Measurements from ENCODE around the gene CDH2.

CDH2 gene

DNA sequence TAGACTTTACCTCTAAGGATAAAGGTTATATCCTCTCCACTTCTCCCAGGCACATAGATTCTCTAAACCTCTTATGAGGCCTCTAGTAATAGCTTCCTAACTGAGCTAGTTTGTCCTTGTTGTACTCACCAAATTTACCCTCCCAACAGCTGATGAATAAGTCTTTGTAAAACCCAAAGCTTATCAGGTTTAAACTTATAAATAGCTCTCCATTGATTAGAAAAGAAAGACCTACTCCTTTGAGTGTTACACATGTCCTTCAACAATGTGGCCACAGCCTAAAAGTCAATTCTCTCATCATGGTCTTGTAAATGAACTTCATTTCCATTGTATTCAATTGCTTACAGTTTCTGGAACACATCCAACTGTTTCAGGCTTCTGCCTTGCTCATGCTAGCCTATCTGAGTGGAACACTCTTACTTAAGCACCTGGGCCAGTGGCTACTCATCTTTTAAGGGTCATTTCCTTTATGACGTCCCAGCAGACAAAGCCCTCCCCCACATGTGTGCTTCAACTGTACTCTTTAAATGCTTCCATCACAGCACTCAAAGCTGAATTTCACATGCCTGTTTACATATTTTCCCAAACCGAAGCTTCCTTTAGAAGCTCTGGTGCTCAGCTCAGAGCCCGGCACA, 131.6 kb downstream of the CDH2 start:
- DNase-seq (ENCODE audit: low read depth in 2 of 2), result no peak

DNA sequence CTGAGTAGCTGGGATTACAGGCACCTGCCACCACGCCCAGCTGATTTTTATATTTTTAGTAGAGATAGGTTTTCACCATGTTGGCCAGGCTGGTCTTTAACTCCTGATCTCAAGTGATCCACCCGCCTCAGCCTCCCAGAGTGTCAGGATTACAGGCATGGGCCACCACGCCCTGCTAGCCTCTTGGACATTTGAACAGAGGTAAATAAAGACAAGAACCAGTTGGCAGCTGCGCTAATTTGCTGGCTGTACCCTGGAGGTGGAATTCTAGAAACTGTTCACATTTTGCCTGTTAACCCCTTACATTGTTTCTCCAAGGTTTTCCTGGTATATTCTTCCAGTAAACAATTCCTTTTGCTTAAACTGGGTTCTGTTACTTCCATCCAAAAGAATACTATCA, 132.9 kb downstream of the CDH2 start:
- no peak for DNase-seq (ENCODE audit: low read depth in 2 of 2)

DNA sequence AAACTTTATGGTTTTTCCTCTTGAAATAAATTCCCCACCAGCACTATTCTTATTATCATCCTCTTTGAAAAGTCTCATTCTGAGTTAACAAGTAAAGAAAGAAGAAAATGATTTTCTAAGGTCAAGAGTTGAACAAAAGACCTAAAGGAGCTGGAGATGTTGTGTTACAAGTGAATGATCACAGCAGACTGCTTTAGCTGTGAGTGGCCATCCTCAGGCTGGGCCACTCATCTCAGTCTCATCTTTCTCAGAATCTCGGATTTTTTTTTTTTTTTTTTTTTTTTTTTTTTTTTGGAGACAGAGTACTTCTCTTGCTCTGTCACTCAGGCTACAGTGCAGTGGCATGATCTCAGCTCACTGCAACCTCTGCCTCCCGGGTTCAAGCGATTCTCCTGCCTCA, 133.3 kb downstream of the CDH2 start:
- DNase-seq (ENCODE audit: low read depth in 2 of 2), result no peak

DNA sequence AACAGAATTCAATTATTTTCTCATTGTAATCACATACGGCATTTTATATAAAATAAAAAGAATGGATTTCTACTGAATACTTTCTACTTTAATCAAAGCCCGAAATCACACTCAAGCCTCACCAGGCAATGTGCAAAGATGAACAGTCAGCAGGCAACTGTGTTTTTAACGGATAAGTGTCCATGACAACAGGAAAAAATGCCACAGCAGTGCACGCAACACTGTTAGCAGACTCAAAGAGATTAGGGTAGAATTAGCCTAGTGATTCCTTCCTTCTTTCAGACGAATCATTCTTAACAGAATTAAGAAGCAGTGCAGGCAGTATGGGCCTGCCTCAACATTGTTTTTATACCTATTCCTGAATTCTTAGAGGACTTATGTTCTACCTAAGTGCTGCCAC, 135.6 kb downstream of the CDH2 start:
- no peak for DNase-seq (ENCODE audit: low read depth in 2 of 2)

DNA sequence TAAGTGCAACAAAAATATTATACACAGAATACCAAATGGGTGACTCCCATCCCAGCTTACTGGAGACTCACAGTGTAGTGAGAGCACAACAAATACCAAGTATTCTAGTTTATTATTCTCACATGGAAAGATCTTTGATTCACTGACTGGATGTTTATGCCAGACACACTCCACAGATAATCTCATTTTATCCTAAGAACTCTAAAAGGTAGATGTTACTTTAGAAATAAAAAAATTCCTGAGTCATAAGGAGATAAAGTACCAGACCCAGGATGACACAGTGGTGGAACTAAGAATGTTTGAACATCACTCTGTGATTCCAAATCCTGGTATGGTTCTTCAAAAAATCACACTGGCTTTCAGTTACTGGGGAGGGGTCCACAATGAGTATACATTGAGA, 136.2 kb downstream of the CDH2 start:
- no peak for DNase-seq (ENCODE audit: low read depth in 2 of 2)

DNA sequence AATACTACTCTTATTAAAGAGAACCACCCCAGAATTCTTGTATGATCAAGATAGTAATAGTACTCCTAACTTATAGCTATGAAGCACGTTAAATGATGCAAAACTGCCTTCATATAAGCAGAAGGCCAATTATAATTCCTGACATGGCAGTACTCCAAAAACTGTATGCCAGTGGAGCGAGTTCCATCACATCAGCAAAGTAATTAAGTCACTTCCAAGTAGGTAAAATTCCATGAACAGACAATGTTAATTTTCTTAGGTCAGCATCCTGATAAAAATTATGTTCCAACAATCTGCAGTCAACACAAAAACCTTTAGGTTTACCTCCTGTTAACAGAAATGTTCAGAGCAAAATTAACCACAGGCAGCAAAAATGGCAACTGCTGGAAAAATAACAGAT, 136.7 kb downstream of the CDH2 start:
- no peak for DNase-seq (ENCODE audit: low read depth in 2 of 2)

DNA sequence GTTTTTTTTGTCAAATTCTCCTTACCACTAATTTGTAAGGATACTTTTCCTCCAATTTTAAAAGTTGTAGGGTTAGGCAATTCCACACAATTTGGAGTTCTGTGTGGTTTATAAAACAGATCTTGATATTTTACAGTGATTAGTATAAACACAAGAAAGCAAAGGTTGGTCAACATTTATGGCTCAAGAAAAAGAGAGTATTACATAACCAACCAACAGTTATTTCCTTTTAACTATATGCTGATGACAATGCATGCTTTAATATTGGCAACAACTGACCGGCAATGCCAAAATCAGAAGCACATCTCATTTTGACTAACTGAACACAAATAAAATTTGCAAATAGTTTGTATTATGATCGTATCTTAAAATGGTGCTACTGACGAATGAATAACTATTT, 137.2 kb downstream of the CDH2 start:
- DNase-seq (ENCODE audit: low read depth in 2 of 2), result no peak

DNA sequence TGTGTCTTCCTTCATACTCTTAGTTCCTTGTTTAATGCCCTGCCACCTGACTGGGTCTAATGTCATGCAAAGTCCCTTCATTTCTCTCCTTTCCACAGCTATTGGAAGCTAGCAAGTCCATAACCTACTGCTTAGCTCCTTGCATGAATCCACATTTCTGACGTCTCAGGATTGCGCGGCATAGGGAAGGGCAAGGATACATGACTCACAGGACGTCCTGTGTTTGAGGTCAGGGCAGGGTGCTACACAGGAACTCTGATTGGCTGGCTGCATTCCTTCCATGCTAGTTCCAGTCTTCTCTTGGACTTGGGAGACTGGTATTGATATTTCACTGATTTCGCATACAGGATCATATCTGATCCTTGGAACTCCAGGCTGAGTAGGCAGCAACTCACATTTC, 137.9 kb downstream of the CDH2 start:
- no peak for DNase-seq (ENCODE audit: low read depth in 2 of 2)

DNA sequence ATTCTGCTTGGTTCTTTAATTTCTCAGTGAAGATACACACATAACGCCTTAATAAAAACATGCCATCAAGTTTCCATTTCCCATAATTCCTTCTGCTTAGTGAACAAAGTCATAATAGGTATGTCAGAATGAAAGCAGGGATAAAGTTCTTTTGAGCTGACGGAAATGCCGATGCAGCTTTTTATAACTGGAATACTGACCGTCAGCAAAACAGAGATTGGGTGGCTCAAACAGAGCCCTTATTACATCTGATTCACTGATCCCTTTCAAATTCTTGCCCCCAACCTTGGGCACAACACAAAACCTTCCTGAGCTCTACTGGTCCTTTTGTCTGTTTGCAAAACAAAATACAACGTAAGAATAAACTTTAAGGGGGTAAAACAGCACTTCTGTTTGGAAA, 140.4 kb downstream of the CDH2 start:
- no peak for DNase-seq (ENCODE audit: low read depth in 2 of 2)

DNA sequence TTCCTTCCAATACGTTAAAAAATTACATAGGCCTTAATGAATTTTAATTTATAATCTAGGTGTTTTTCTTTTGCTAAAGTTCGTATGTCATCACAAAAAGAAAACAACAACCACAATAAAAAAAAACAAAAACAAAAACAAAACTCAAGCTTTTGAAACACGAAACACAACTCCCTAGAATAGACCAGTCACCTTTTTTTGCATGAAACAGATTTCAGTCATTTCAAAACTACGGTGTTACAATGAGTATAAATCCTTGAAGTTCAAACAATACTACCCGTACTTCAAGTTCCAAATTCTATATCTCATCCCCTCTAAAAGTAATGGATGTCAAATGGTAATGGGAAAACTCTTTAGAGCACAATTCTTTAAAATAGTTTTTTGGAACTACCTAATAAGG, 142.4 kb downstream of the CDH2 start:
- DNase-seq (ENCODE audit: low read depth in 2 of 2), result no peak

DNA sequence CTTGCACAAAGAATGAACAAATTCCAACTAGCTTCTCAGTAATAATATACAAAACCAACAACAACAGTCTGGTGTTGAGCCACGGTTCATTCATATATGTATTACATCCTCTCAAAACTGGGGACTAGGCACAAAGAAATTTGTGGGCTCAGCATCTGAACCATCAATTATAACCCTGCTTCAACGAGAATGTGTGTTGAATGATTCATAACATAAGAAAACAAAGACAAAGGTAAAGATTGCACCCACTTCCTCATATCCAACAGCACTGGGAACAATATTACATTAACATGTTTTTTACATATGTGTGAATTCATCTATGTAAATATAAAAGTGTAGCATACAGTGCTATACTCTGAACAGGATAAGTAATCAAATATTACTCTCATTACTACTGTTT, 144.8 kb downstream of the CDH2 start:
- no peak for DNase-seq (ENCODE audit: low read depth in 2 of 2)

DNA sequence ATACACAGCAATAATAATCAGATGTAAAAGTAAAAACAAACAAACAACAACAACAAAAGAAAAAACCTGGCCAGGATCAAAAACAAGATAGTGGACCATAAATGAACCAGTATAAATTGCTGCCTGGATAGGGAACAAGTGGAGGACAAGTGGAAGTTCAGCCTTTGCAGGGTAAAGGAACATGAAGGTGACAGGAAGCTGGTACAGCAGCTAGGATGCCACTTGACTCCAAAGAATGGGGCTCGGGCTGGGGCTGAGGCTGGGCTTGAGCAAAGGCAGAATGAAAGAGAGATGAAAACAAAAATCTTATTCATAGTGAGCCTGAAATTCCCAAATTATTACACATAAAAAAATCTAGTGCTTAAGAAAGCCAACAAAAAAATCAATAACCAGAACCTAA, 146.5 kb downstream of the CDH2 start:
- DNase-seq (ENCODE audit: low read depth in 2 of 2), result no peak

DNA sequence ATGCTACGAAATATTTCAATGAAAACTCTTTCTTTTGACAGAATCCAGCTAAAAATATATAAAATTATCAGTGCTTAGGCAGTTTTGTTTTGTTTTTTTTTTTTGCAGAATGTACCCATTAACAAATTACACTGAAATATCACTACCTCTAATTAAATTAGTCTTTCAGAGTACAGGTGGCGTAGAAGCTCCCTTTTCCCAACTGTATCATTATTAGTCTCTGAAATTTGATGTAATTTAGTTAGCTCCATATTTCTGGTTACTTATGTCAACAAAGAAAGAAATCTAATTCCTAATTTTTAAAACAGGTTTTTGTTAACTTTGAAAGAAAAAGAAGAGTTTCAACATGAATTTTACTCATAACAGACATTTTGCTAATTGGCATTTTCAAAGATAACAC, 149.2 kb downstream of the CDH2 start:
- no peak for DNase-seq (ENCODE audit: low read depth in 2 of 2)

DNA sequence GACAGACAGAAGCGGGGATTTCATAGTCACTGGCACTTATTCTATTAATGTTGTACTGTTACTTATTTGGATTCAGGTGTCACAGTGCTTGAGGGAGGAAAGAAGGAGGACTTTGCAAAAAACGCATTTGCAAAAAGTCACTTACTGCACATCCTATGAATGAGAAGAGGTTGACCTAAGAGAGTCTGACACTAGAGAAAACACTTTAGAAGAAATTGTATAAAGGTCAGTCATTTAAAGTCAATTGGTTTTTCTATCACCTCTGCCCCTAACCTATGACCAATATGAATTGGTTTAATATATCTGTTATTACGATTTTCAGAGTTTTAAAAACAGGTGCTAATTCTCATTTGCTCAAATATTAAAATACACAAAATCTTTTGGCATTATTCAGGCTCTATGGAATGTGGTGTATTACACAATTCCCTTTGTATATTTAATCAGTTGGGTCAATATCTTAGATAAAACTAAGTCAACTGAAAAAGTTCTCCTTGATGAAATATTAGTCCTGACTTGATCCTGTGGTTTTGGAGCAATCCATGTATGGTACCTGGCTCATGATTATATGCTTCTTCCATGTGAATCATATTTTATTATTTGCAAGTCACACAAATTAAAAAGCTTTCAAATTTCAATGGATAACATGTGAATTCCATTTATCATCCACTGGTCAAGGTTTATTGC, 157.4 kb downstream of the CDH2 start:
- DNase-seq (ENCODE audit: low read depth in 2 of 2), result no peak

DNA sequence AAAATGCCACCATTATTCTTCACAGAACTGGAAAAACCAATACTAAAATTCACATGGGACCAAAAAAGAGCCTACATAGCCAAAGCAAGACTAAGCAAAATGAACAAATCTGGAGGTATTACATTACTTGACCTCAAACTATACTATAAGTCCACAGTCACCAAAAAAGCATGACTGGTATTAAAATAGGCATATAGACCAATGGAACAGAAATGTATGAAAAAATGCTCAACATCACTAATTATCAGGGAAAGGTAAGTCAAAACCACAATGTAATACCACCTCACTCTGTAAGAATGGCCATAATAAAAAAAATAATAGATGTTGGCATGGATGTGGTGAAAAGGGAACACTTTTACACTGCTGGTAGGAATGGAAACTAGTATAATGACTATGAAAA, 158.6 kb downstream of the CDH2 start:
- DNase-seq (ENCODE audit: low read depth in 2 of 2), result no peak

DNA sequence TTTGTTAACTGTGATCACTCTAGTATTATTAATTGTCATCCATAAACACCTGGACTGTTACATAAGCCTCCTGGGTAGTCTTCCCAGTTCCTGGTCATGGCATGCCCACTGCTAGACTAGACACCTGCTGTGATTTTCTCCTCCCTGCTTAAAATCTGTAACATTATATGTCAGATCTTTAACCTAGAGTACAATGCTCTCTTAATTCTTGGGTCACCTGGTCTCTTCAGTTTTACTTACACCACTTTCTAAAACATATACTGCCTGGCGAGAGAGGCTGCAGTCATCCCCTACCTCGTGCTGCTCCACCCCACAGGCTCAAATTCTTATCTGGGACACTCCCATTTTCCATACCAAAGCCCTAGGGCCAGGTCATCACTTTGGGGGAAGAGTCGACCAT, 161.3 kb downstream of the CDH2 start:
- no peak for DNase-seq (ENCODE audit: low read depth in 2 of 2)

DNA sequence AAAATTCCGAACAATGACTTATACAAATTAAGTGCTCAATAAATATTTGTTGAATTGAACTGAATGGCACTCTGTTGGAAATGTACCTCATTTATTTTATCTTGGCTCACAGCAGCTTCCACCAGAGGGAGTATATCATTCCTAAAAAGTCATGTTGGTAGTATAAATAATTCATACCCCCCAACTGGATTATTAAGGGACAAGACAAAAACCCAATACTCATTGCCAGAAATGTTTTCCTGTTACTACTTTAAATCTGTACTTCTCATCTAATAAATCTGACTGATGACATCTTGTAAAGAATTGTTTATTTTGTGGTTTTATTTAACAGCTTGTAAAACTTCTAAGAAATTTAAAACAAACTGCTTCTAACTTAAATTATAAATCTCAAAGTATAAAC, 163.9 kb downstream of the CDH2 start:
- DNase-seq (ENCODE audit: low read depth in 2 of 2), result no peak

DNA sequence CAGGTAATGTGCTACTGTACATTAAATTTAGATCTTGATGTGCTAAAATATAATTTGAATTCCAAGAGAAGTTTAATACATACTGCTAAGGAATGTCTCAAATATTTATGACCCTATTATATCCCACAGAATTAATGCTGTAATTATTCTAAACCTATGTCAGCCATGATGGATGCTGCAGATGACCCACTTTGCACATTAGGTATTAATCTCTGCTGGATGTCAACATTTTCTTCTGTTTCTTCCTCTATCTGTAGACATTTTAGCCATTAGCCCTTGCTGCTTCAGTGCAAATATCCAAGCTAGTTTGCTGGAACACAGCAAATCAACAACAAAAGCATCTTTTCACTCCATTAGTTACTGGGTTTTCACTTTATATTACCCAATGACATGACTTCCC, 164.6 kb downstream of the CDH2 start:
- no peak for DNase-seq (ENCODE audit: low read depth in 2 of 2)

DNA sequence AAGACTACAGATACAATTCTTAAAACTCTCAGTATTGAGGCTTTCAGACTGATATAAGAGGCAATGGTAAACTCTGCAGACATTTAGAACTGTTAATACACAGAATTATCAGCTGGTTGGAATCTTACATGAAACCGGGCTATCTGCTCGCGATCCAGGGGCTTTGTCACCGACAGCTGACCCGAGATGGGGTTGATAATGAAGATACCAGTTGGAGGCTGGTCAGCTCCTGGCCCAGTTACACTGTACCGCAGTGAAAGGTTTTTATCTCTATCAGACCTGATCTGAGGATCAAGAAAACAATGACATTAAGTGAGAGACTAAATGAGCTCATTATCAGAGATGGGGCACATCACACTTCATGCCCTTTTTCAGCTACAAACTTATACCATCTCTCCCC, 167.3 kb downstream of the CDH2 start:
- DNase-seq (ENCODE audit: low read depth in 2 of 2), result no peak

DNA sequence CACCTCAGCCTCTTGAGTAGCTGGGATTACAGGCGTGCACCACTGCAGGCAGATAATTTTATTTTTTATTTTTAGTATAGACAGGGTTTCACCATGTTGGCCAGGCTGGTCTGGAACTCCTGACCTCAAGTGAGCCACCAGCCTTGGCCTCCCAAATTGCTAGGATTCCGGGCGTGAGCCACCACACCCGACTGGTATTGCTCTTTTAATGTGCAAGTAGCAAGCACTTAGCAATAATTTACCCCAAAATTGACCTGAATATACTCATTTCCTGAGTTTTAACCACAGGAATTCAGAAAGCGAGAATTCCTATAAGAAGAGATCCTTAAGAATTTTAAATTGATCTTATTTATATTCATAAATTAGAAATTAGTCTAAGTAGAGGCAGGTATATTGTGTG, 169.1 kb downstream of the CDH2 start:
- no peak for DNase-seq (ENCODE audit: low read depth in 2 of 2)

DNA sequence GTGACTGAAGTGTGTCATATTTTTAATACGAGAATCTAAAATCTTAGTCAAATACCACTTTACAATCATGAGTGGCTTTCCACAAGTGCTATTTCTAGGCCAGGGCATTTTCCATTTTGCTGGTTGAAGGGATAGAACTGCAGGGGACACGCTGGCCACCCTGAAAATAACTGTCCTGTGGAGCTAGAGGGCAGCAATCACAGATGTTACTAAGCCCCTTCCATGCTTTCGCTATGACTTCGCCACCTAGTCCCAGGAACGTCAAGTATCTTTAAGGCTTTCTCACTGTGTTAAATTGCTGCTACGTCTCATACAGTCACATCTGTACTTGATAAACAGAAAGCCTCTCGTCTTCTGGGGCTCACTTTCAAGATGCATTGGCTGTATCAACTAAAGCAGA, 171.8 kb downstream of the CDH2 start:
- DNase-seq (ENCODE audit: low read depth in 2 of 2), result no peak

DNA sequence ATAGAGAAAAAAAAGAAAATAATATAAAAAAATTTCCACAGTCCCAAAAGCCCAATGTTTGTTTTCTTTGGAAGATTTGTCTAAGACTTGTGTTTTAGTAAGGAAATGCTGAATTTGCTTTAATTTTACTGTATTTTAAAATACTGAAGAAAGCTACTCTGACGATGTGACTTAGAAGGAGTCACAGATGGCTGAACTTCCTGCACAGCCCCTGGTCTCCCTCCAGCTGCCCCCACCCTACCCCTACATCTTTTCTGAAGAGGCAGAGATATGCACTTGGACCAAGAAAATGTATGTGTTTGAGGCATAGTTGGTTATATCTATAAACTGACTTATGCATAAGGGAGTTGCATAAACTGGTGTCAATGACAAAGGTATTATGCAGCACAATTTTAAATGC, 172.3 kb downstream of the CDH2 start:
- no peak for DNase-seq (ENCODE audit: low read depth in 2 of 2)

DNA sequence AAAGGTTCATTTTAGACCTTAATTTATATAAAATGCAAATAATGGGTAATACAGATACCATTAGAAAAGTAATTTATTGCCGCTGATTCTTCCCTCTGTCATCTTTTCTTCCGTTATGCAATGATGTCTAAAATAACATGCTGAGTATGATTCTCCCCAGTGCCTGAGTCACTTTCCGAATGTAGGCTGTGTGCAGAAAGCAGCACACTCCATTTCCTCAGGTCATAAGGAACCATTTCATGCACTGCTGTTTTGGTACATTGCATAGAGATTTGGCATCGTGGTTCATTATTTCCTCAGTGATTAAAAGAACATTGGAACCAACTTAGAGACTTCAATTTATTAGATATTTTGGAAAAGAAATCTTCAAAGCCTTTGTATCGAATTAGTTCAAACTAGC, 173.5 kb downstream of the CDH2 start:
- no peak for DNase-seq (ENCODE audit: low read depth in 2 of 2)

DNA sequence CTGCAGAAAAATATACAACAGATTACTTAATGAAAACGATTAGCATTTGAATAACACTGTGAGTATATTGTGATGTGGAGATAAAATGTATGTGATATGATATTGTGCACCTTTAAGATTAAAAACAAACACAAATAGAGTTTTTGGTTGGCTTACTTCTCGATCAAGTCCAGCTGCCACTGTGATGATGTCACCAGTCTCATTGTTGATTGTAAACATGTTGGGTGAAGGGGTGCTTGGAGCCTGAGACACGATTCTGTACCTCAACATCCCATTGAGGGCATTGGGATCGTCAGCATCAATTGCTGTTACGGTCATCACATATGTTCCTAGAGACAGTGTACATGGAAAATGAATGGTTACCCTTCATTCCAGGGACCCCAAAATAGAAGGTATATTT, 174.1 kb downstream of the CDH2 start:
- no peak for DNase-seq (ENCODE audit: low read depth in 2 of 2)
